HG02973 (cell line): ENCODE measurements around the gene ITPRIP.

Experiments used
- ATAC-seq: cut with Tn5 transposase; IDR thresholded peaks from one replicate; pipeline ENCODE4 v1.9.1; 2021; ENCODE audit warnings: moderate library complexity; ENCODE audit not compliant: unreplicated experiment

ITPRIP gene, protein sequence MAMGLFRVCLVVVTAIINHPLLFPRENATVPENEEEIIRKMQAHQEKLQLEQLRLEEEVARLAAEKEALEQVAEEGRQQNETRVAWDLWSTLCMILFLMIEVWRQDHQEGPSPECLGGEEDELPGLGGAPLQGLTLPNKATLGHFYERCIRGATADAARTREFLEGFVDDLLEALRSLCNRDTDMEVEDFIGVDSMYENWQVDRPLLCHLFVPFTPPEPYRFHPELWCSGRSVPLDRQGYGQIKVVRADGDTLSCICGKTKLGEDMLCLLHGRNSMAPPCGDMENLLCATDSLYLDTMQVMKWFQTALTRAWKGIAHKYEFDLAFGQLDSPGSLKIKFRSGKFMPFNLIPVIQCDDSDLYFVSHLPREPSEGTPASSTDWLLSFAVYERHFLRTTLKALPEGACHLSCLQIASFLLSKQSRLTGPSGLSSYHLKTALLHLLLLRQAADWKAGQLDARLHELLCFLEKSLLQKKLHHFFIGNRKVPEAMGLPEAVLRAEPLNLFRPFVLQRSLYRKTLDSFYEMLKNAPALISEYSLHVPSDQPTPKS

DNA sequence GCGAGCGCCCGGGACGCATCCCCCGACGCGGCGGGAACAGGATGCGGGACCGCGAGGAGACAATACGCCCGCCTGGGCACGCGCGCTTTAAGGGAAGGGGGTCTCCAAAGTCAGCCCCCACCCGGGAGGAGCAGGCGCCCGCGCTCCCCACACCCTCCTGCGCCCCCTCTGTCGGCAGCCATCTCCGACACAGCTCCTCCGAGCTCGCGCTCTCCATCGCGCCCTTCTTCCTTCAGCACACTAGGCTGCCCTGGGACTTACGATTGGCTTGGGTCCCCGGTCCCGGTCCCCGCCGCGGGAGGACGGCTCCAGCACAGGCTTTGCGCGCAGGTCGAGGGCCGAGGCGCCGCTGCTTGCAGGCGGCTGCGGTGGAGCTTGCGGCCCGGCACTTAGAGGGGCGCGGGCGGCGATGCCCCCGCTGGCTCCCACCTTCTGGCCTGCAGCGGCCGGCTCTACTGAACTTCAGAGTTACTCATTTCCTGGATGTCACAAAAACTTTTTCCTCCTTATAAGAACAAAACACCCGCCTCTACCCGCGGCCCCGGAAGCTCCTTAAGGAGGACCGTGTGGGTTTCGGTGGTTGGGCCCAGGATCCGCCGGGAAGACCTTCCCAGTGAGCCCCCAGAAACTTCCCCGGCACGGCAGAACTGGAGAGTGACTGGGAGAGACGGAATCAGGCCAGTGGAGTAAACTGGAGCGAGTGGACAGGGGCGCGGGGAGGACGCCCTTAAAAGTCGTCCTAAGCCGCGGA lies at the start of gene ITPRIP:
Gene ITPRIP, minus strand, starts transcription at position 481 of the 751 bp plus-strand sequence. CDS start 22,414 bp downstream, outside the sequence.
- peak; percentile 71 for ATAC-seq

DNA sequence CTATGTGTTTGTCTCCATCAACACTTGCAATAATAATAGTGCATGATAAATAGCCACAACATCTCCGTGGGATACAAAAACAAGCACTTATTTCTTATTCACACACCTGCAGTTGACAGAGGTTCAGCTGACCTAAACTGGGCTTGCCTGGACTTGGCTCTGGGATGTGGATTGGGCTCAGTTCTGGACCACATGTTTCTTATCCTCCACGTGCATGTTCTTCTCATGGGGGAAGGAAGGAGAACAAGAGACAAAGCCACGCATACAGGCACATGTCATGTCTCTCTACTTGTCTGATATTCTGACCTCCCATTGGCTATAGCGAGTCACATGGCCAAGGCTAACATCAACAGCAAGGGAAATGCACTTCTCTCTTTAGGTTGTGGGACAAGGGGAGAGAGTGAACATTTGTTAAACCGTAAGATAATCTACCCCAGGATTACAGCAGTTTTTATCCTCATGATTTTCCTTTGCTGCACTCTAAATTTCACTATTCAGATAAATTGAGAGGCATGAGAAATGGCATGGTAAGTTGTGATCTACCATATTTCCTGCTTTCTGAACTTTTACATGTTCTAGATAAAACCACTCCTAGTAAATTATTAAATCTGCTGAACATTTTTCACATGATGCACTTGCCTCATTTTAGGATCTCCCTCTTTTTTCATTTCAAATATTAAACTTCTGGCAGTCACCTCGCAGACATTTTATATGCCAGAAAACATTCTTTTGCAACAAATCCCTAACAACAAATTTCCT lies 49.0 kb upstream of the ITPRIP start:
- ATAC-seq = peak; percentile 84

DNA sequence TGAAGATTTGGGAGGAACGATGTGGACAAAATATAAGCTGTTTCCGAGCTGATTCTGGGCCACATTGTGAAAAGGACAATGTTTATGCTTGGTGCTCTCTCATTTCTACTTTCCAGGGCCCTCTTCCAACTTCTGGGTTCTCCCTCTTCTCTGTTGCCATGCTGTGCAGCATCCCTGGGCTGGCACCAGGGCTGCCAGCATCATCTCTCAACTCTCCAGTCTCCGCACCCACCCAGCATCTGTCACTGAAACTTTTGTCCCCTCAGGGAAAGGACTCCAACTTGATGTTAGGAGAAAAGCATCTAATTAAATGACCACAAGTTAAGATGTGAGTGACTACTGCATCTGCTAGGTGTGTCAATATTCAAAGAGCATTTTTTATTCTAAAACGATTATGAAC lies 42.1 kb upstream of the ITPRIP start:
- no peak for ATAC-seq

DNA sequence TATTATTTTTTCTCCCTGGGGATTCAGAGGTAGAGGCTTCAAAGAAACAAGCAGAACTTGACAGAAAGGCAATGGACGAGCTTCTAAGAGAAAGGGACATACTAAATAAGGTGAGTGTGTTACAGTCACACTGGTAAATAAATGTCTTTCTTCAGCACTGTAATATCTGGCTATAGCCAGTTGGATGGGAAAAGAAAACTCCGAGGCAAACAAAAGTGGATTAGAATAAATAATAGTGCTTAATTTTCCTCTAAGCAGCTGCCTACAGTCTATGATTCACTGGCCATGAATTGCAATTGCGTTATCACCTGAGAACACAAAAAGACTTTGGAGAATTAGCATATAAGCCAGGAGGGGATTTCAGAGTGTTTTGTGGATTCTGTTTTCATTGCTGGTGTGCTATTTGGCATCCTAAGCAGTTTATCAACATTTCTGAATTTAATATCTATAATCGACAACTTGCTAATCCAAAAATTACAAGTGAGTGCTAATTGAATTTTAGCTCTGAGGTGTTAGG lies 38.6 kb upstream of the ITPRIP start:
- ATAC-seq = no peak

DNA sequence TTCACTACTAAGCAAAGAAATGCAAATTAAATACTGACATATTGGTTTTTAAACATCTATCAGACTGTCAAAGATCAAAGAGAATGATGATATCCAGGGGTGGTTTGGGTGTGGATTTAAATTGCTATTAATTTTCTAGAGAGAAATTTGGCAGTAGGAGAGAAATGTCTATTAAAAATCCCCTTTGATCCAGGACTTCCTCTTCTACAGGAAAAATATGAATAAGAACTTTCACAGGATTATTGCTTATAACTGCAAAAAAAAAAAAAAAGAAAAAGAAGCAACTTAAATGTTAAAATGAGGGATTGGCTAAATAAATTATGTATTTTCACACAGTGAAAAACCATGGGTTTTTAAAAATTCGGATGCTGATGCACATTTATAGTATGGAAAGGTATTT lies 36.3 kb upstream of the ITPRIP start:
- ATAC-seq = no peak

DNA sequence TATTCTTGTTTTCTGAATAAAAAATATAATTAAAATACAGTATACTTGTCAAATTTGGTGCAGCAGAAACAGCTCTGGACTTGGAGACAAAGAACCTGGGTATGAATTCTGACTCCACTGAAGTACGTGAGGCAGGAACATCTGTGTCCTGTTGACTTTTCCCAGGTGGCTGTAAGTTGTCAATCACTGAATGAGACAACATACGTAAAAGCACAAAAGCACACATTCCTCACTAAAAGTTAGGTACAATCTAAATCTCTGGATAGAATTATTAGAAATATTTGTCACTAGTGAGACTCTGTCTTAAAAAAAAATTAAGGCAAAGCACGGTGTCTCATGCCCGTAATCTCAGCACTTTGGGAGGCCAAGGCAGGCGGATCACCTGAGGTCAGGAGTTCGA lies 33.5 kb upstream of the ITPRIP start:
- ATAC-seq = no peak

DNA sequence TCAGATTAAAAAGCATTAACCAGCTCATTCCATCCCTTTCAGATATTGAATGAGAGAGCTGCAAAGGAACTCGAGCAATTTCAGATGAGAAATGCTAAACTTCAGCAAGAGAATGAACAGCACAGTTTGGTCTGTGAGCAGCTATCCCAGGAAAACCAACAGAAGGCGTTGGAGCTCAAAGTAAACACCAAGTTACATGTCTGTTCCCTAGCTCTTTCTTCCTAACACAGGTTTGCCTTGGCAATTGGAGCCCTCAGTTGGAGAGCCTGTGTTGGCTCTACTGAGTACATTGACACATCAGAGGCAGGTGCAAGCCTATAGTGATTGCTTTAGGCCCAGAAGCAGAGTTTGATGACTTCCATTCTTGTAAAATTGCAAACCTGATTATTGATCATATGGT lies 30.1 kb upstream of the ITPRIP start:
- ATAC-seq = no peak

DNA sequence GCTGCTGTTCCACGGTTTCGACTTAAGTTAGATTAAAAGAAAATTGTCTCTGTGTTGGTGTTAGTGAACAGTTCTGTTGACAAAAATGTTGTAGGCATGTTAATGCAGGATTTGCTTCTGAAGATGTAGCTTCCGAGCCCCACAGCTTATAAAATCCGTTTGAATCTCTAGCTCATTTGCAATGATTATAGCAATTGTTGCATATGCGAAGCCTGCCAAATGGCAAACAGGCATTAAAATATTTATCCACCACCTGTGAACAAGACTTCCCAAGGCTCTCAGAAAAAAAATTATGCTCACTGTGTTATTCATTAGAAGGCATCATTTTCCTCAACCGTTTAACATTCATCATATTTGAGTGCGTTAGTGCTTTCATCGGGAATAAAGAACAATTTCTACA lies 29.6 kb upstream of the ITPRIP start:
- ATAC-seq = no peak

DNA sequence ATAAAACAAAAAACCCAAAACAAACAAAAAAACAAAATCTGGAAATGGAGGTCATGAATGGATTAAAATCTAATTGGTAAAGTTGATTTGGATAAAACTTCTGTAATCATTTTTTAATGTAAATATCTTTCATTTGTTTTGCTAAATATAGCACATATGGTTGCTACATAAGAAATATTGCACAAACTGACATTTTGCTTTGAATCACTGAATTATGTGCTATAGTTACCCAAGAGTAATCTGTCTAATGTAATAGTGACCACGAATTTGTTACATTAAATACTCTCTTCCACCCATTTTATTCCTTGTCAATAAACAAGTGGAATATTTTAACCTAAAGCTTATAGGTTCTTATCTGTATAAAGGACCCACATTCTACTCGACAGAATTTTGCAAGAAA lies 21.5 kb upstream of the ITPRIP start:
- no peak for ATAC-seq

DNA sequence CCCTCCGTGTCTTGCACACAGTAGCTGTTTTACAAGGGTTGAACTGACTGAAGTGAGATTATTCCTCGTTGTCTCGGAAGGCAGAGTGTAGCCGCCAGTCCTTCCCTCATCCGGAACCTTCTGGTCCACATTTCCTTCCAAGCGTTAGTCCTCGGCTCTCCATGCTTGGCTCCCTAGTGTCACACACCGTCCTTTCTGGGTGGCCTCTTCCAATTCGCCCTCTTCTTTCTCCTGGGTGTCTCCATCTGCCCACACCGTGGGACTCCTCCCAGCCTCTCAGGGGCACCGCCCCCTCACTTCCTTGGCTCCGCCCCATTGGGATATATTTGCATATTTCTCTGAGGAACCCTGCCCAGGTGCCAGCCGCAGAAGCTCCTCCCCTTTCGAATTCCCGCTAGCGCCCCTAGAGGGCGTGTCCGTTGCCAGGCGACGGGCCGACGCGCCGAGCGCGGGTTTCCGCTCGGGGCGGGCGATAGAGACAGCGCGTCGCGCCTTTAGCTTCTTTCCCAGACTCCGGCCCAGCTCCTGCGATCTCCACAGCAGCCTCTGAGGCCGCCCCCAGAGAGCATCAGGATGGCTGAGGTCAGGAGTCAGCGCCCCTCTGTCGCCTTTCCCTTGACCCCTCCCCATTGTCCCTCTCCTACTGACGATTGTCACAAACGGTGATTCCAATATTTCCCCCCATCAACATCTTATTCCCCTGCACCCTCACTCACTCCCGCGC lies 15.2 kb upstream of the ITPRIP start, which contains the start of gene CFAP58:
Gene CFAP58, plus strand, starts transcription at position 509 of the 724 bp plus-strand sequence. Its CDS starts 65 bp downstream, at position 574.
- peak; percentile 49 for ATAC-seq

DNA sequence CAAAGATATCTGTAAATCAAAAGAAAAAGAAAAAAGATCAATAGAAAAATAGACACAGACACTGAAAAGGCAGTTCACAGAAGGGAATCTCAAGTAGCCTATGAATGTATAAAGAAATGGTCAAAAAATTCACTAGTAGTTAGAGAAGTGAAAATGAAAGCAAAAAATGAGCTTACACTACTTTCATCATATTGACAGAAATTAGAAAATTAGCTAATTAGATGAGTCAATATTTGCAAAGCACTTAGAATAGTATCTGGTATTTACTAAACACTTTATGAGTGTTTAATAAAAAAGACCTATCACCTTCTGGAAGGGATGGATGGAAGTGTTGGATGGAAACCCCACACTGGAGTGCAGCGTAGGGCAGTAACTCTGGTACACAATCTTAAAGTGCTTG lies 13.7 kb upstream of the ITPRIP start:
- peak; percentile 28 for ATAC-seq

DNA sequence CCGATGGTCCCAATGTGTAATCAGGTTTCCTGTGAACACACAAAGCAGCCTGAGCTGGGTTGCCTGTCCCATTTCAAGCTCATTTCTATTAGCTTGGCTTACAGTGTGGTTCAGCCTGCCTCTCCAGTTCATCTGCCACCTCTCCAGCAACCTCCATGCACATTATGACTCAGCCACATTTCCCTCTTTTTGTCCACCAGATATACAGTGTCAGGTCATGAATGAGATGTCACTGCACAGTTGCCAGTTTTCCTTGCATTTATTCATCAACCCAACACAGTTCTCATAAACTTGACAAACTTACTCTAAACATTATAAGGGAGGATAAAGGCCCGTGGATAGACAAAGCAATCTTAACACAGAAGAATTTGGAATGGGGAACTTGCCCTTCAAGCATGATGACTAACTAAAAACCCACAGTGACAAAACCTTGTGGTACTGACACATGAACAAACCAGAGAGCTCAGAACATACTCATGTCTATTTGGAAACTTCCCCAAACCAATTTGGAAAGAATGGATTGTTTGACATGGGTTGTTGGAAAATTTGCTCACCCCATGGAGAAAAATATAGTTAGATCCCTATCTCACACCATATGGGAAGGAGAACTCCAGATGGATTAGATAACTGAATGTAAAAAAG lies 12.9 kb upstream of the ITPRIP start:
- ATAC-seq = no peak

DNA sequence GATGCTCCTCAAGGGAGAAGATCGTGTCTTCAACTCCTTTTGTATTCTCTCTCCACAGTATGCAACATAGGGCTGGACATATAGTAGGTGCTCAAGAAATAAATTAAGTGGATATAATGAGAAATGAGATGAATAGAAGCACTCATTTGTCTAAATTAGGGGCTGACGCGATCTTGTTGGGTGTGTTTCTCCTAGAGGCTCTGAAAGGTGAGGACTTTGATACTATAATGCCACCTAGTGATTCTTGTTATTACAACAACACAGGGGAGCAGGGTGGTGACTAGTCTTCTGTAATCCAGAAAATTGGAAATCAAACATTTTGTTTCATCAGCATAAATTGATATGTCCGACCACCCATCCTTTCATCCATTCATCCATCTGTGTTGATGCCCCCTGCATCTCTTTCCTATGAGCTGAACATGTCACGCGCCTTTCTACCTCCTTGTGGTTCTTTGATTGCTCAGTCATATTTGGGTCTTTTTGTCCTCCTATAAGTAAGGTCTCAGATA lies 11.9 kb upstream of the ITPRIP start:
- peak; percentile 33 for ATAC-seq

DNA sequence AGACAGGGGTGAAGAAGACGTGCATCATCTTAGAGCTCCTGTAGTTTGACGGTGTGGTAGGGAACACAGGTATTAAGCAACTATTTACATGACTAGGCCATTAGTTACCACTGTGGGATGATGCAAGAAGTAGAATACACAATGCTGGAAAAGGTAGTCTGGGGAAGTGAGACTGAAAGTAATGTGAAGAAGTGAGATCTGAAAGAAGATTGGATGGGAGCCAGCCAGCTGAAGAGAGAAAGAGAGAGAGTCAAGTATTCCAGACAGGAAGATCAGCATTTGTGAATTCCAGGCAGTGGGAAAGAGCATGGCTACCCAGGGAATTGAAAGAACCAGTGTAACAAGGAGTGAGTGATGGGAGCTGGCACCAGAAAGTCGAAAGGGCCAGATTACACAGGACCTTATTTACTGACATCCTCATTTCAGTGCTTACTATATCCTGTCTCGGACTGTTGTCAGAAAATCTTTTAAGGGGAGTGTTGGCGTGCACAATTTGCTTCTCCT lies 11.4 kb upstream of the ITPRIP start:
- peak; percentile 65 for ATAC-seq

DNA sequence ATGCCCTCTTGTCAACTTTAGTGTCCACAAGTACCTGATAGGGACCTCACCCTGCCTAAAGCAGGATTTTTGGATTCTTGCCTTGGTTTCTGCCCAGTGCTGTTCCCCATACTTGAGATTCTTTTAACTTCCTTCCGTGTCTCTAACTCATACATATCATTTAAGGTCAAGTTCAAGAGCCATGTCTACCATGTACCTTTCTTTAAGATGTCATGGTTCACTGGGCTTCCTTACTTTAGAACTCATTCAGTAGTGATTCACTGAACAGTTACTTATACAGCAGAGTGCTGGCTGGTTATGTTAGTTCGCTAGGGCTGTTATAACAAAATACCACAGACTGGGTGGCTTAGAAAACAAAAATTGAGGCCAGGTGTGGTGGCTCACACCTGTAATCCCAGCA lies 10.3 kb upstream of the ITPRIP start:
- ATAC-seq = no peak

DNA sequence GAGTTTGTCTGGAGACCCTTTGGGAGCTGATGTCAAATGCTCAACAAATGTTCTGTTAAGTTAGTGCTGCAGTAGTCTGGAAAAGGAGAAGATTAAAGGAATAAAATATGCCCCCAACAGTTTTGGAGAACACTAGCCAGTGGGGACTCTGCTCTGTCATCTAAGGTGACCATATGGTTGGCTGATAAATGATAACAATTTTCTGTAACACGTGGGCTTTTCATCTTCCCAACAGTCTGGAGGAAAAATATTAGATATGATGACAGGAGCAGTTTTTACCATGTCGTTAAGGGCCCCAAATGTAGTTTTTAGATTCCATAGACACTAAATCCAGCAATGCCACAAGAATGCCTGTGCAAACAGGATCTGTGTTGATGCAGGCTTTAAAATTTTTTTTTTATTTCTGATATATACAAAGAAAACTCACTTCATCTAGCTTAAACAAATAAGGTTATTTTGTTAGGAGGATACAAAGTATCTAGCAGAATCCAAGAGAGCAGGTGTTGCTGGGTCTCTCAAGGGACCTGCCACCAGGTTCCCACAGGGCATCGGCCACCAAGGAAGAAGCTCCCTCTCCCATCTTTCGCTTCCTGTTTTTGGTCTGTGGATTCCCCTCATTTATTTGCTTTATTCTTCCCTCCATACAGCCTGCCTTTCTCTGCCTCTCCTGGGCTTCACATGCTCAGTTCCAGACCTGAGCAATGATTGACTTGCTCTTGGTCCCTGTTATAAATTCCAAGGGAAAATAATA lies 9.2 kb upstream of the ITPRIP start:
- ATAC-seq = no peak

DNA sequence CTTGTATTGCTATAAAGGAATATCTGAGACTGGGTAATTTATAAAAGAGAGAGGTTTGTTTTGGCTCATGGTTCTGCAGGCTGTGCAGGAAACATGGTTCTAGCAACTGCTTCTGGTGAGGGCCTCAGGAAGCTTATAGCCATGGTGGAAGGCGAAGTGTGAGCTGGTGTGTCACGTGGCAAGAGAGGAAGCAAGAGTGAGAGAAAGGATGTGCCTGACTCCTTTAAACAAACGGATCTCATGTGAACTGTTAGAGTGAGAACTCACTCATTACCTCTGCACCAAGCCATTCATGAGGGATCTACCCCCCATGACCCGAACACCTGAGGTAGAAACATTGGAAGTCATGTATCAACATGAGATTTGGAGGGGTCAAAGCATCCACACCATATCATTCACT lies 7.7 kb upstream of the ITPRIP start:
- no peak for ATAC-seq

DNA sequence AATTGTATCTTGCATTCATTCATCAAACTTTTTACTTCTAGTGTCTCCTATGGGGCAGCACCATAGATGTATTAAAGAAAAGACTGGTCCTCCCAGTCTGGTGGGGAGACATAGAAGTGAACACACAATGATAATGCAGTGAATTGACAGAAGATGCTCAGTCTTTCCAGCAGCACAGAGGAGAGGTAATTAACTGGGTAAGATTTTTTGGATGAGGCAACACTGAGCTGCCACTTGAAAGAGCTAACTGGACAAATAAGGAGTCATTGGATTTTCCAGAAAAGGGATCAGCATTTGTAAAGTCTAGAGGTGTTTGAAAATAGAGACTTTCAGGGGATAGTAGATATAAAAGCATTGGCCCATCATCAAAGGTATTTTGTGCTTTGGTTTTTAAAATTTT lies 7.2 kb upstream of the ITPRIP start:
- no peak for ATAC-seq

DNA sequence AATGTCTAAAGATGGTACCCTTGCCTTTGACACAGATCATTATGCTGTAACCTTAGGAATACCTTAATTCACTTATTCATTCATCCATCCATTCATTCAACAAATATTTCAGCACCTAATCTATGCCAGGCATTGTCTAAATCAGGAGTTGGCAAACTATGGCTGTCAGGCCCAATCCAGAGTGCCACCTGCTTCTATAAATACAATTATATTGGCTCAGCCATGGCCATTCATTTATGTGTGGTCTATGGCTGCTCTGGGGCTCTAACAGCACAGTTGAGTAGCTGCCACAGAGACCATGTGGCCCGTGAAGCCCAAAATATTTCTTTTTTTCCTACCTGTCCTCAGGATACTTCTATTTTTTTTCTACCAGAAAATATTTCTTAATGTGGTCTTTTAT lies 6.0 kb upstream of the ITPRIP start:
- ATAC-seq = no peak
